HG03196 (cell line): Measurements from ENCODE around the gene BRPF1.

ENCODE experiments used
- ATAC-seq: cut with Tn5 transposase; IDR thresholded peaks from one replicate; pipeline ENCODE4 v1.9.1; 2021; ENCODE audit not compliant: unreplicated experiment

BRPF1 gene

DNA sequence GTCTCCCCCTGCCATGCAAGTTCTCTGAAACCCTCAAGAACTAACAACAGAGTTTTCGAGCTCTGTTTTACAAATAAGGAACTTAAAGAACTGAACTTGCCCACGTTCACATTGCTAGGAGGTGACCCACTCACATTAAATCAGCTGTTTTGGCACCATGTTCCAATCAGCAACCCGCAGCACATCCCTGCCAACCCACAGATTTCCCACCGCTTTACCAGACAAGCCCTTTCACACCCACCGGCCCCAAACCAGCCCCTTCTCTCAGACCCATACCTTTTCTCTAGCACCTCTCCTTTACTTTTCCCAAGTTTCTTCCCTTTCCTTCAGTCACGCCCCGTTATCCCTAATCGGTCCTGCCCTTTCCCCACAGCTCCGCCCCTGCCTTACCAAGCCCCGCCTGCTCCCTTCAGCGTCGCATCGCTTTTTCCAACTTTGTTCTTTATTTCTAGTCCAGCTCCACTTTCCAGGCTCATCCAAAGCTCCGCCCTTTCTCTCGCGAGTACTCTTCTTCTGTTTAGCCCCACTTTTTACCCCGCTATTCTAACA, 804 bp upstream of the BRPF1 start:
- peak; percentile 33 for ATAC-seq

GRCh38 chr3:9732080-9732739, 675 bp downstream of the BRPF1 start:
- ATAC-seq, result peak; percentile 10

DNA sequence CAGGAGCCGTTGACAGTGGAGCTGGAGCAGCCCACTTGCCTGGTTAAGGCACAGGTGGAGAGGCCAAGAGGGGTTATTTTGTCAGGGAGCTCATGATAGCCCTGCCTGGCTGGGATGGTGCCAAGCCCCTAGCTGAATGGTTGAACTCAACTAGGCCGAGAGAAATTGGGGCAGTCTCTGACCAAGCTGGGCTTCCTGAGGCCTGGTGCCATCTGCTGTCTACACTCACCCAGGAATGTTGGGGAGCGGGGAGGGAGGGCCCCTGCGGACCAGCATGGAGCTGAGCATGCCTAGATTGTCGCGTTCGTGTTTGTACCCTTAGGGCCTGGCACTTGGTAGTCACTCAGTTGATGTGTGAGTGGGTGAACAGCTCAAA, 1.2 kb downstream of the BRPF1 start:
- ATAC-seq, result no peak

DNA sequence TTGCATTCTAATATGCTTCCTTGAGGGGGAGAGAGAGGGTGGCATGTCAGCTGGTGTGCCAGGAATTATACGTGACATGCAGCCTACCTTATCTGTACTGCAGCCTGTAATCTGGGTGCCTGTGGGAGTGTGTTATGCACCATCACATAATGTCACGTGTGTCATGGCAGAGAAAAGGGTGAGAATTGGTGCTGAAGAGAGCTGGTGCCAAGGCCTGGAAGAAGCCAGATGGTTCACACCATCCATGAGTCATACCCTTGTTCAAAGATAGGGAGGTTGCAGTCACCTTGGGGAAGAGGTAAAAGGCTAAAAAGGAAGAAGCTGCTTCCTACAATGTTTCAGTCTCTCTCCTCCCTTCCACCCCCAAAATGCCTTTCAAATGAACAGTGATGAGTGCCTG, 5.3 kb downstream of the BRPF1 start:
- ATAC-seq, result no peak

- no peak for ATAC-seq
Observed at GRCh38 chr3:9739181-9739580, 7.6 kb downstream of the BRPF1 start.

GRCh38 chr3:9742560-9742959, 11.0 kb downstream of the BRPF1 start:
- no peak for ATAC-seq

- no peak for ATAC-seq
Observed at GRCh38 chr3:9743548-9743947, 12.0 kb downstream of the BRPF1 start.

GRCh38 chr3:9744162-9744561, 12.6 kb downstream of the BRPF1 start:
- ATAC-seq, result no peak

DNA sequence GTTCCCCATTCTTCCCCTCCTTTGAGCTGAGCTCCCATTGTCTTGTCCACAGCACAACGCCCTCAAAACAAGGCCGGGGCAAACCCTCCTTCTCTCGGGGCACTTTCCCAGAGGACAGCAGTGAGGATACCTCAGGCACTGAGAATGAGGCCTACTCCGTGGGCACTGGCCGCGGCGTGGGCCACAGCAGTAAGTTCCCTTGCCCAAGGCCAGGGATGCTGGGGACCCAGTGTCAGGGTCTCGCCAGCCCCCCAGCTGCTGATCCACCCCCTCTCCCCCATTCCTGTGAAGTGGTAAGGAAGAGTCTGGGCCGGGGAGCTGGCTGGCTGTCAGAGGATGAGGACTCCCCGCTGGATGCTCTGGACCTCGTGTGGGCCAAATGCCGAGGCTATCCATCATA, 14.0 kb downstream of the BRPF1 start:
- ATAC-seq, result no peak

- no peak for ATAC-seq
Observed at GRCh38 chr3:9746330-9746729, 14.8 kb downstream of the BRPF1 start.

DNA sequence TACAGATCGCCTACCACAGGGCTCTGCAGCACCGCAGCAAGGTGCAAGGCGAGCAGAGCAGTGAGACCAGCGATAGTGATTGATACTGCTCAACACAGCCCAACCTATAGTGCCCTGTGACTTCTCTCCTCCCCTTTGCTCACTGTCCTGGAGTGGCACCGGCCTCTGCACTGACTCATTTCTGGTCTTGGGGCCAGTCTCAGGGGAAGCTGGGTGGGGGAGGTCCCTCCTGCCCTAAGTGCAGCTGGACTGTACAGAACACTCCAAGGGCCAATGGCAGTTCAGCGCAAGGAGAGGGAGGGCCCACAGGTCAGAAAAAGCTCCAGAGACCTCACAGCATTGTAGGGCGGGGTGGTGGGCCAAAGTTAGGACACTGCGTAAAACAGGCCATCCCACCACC, 15.7 kb downstream of the BRPF1 start:
- no peak for ATAC-seq

DNA sequence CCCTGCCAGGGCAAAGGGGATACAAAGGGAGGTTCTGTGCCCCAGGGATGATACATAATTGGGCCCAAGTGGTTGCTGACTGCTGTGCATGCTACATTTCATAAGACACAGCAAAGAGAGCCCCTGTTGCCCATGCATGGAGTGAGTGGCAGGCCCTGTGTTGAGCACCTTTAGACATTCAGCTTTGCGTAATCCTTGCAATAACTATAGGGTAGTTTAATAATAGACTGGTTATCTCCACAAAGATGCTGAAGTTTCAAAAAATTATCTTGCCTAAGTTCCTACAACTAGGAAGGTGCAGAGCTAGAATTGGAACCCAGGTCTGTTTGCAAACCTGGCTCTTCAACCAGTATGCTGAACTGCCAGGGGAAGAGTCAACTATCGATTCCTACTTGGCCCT, 16.5 kb downstream of the BRPF1 start:
- no peak for ATAC-seq

DNA sequence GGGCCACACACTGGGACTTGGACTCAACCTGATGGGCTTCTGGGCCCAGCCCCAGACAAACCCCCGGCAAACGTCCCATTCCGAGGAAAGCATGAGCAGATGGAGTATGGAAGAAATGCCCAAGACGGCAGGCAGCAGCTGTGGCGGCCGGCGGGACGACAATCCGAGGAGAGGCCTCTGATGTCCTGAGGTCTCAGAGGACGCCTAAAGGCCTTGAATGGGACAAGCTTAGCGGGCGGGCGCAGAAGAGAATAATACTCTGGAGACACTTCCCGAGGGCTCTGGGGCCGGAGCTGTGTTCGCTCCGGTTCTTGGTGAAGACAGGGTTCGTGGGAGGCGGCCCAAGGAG, 17.7 kb downstream of the BRPF1 start:
- no peak for ATAC-seq

DNA sequence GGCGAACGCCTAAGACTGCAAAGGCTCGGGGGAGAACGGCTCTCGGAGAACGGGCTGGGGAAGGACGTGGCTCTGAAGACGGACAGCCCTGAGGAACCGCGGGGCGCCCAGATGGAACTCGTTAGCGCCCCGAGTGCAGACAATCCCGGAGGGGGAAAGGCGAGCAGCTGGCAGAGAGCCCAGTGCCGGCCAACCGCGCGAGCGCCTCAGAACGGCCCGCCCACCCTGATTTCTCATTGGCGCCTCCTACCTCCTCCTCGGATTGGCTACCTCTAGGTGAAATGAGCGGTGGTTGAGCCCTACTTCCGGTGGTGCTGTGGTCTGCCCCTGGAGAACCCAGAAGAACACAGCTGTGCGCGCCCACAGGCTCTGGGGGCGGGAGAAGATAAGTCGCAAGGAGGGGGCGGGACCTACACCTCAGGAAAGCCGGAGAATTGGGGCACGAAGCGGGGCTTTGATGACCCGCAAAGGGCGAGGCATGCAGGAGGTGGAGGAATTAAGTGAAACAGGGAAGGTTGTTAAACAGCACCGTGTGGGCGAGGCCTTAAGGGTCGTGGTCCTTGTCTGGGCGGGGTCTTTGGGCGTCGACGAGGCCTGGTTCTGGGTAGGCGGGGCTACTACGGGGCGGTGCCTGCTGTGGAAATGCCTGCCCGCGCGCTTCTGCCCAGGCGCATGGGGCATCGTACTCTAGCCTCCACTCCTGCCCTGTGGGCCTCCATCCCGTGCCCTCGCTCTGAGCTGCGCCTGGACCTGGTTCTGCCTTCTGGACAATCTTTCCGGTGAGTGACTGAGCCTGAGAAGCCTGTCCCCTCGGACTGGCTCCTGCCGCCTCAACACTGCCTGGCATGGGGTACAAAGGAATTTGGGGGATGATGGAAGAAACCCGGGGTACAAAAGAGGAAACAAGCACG, 18.4 kb downstream of the BRPF1 start, which contains the start of gene OGG1:
OGG1 (plus strand) TSS at position 308 of the 911 bp plus-strand sequence; CDS start at position 643, 335 bp downstream.
- ATAC-seq, result peak; percentile 84

DNA sequence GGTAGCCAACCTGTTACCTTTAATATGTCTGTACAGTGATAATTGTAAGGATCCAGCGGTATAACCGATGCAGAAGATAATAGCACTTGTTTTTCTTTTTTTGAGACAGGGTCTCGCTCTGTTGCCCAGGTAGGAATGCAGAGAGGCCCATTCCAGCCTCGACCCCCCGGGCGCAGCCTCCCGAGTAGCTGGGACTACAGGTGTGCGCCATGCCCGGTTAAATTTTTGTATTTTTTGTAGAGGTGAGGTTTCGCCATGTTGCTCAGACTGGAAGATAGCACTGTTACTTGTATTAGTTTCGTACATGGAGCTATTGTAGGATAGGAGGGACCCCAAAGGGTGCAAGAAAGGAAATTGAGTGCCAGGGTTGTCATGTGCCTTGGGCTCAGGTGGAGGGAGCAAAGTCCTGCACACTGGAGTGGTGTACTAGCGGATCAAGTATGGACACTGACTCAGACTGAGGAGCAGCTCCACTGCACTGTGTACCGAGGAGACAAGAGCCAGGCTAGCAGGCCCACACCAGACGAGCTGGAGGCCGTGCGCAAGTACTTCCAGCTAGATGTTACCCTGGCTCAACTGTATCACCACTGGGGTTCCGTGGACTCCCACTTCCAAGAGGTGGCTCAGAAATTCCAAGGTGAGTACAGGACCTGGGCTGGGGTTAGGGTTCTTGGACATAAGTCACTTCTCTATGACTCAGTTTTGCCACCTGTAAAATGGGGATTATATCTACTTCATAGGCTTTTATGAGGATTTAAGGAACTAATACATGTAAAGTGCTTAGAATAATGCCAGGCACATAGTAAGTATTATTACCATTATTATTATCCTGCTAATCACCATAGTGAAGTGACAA, 19.2 kb downstream of the BRPF1 start:
- no peak for ATAC-seq

DNA sequence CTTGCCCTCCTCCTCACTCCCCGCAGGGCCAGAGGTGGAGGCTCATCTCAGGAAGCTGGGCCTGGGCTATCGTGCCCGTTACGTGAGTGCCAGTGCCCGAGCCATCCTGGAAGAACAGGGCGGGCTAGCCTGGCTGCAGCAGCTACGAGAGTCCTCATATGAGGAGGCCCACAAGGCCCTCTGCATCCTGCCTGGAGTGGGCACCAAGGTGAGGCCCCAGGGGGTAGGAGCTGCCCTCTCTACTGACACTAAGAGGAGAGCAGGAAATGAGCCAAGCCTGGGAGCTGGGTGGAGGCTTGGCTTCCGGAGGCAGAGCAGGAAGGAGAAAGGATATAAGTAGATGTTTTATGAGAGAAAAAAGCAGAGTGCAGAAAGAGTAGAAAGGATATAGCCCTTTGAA, 23.1 kb downstream of the BRPF1 start:
- ATAC-seq, result no peak

DNA sequence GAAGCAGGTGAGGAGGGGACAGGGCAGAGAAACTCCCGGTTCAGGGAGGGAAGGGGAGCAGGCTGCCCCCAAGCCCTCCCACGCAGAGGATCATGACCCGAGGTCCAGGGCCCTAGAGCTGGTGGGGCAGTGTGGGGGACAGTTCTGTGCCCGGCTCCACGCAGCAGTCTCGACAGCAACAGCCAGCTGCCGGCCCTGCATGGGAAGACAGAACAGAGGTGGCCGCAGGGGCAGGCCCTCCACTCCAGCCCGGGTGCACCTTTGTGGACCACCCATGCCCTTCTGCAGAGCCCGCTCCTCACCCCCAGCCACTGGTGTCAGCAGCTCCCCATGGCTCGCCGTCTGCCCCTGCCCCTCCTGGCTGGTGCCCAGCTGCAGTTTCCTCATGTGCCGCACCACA, 25.9 kb downstream of the BRPF1 start:
- ATAC-seq, result no peak

- ATAC-seq, result no peak
Observed at GRCh38 chr3:9760779-9761505, 29.4 kb downstream of the BRPF1 start.

GRCh38 chr3:9761919-9762318, 30.4 kb downstream of the BRPF1 start:
- no peak for ATAC-seq

- ATAC-seq, result no peak
Observed at GRCh38 chr3:9762871-9763270, 31.3 kb downstream of the BRPF1 start.

DNA sequence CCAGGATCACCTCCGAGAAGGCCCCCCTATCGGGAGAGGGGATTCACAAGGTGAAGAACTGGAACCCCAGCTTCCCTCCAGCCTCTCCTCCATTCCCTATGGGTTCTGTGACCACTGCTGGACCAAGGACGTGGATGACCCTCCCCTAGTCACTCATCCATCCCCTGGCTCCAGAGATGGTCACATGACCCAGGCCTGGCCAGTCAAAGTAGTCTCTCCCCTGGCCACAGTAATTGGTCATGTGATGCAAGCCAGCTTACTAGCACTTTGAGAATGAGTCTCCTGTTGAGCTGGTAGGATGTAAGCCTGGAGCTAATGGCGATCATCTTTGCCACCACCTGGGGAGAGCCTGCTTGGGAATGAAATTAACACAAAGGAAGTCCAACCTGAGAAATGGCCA, 34.3 kb downstream of the BRPF1 start:
- ATAC-seq, result no peak
